ENCODE results near the gene ZNF148. TPM values are rescaled to one million over a fixed set of nuclear protein-coding genes. Genes with fewer than 3 reads are reported as not detected.

Gene ZNF148
- total RNA-seq, 1 donor from 2014 or later = 16.5 TPM

GRCh38 chr3:125200731-125201139 lies 174.4 kb downstream of the ZNF148 start:
- no peak for DNase-seq (ENCODE audit: extremely low spot score in 2 of 2)
- intact Hi-C loops (cut with DNase I) = no loop called here

DNA sequence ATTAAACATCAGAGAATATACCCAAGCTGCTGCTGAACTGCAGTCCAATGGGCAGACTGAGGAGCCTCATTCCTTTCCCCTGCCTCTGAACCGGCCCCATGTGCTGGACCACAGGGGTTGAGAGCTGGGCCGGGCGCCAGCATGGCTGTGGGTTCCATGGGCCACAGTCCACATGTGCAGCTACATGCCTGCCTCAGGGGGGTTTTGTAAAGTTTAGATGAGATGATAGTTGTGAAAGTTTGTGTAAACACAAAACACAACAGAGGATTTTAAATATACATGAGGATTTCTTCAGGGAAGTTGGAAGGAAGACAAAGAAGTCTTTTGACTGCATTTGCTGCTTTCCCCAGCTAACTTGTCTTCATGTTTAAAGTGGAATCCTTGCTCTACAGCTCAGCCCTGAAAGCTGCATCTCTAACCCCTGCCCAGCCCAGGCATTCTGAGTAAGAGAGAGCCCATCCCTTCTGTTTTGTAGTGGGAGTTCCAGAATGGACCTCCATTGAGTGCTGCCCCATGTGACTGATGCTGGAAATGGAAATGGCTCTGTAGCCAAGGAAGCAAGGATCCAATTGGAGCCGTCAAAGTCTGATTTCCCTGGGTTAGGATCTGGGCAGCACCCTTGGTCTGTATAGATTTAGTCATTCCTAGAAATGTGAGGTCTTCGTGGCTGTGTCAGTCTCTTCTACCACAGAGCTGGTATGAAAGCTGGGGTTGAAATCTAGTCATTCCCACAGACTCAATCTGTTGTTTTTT lies 180.1 kb downstream of the ZNF148 start:
- no peak overlapping the region for H3K27ac ChIP-seq
- no peak overlapping the region for H3K4me3 ChIP-seq
- peaks cover 4% of the 10 kb centered on the region for H3K4me1 ChIP-seq
- intact Hi-C loops (cut with DNase I) = no loop called here
- no peaks in the 10 kb centered on the region for H3K36me3 ChIP-seq
- TF ChIP-seq POLR2A (IDR thresholded peaks at IDR 0.05) = no peak
- TF ChIP-seq CTCF (IDR thresholded peaks at IDR 0.05) = no peak
- no peak for TF ChIP-seq POLR2AphosphoS5 (IDR thresholded peaks at IDR 0.05; ENCODE audit: insufficient read depth in 1 of 2, low read depth in 1 of 2)
- no peak for DNase-seq (ENCODE audit: extremely low spot score in 2 of 2)
- H3K9me3 ChIP-seq = no peaks in the 10 kb centered on the region
- no peaks in the 10 kb centered on the region for H3K27me3 ChIP-seq

More at GRCh38 chr3:125200731-125201139, 174.4 kb downstream of the ZNF148 start:
- Histone ChIP-seq H3K9me3 (no peaks in the 10 kb centered on the region), H3K27me3 (no peaks in the 10 kb centered on the region), H3K36me3 (no peaks in the 10 kb centered on the region), H3K27ac (no peak overlapping the region), H3K4me3 (no peak overlapping the region), H3K4me1 (no peaks in the 10 kb centered on the region)
- TF ChIP-seq POLR2A (IDR thresholded peaks at IDR 0.05) (no peak), CTCF (IDR thresholded peaks at IDR 0.05) (no peak), POLR2AphosphoS5 (IDR thresholded peaks at IDR 0.05; ENCODE audit: insufficient read depth in 1 of 2, low read depth in 1 of 2) (no peak)

DNA sequence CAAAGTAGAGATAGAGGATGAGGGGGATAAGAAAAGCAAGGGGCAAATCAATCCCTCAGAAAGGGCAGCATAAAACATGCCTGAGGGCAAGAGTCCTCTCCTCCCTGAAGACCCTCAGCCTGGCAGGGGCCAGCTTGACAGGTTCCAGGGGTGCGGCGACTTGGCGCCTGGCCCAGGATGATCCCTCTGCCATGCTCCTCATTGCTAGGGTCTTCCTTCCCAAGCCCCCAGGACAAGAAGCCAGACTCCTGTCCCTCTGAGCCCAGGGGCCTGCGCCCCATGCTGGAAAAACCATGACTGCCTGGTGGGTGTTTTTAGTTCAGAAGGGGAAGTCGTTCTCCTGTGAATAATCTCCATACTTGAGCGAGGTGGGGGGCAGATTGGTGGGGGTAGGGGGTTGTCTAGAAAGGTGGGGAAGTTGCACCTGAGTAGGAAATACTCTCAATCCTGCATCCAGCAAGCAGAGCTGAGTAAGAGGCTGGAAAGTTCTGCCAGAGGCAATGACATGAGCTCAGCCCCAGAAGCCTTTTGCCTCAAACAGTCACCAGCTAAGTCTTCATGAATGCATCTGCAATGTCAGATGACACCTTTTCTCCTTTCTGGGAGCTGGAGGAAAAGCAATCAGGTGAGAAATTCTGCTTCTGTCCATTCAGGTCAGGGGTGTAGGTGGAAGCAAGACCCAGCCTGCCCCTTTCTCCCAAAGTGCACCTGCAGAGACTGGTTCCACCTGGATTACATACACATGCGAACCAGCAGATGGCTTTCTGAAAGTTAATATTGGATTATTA lies 180.9 kb downstream of the ZNF148 start:
- H3K4me1 ChIP-seq = peaks cover 4% of the 10 kb centered on the region
- no peak overlapping the region for H3K4me3 ChIP-seq
- no peak overlapping the region for H3K27ac ChIP-seq
- no peaks in the 10 kb centered on the region for H3K27me3 ChIP-seq
- DNase-seq (ENCODE audit: extremely low spot score in 2 of 2) = no peak
- H3K36me3 ChIP-seq = no peaks in the 10 kb centered on the region
- H3K9me3 ChIP-seq = no peaks in the 10 kb centered on the region
- intact Hi-C loops (cut with DNase I) = no loop called here
- TF ChIP-seq CTCF (IDR thresholded peaks at IDR 0.05) (no peak), POLR2A (IDR thresholded peaks at IDR 0.05) (no peak), POLR2AphosphoS5 (IDR thresholded peaks at IDR 0.05; ENCODE audit: insufficient read depth in 1 of 2, low read depth in 1 of 2) (no peak)

- H3K4me3 ChIP-seq = no peak overlapping the region
- peaks cover 4% of the 10 kb centered on the region for H3K4me1 ChIP-seq
- intact Hi-C loops (cut with DNase I) = no loop called here
- no peaks in the 10 kb centered on the region for H3K36me3 ChIP-seq
- TF ChIP-seq POLR2A (IDR thresholded peaks at IDR 0.05) = no peak
- no peak for TF ChIP-seq CTCF (IDR thresholded peaks at IDR 0.05)
- no peak for TF ChIP-seq POLR2AphosphoS5 (IDR thresholded peaks at IDR 0.05; ENCODE audit: insufficient read depth in 1 of 2, low read depth in 1 of 2)
- no peaks in the 10 kb centered on the region for H3K27me3 ChIP-seq
- H3K27ac ChIP-seq = no peak overlapping the region
- no peaks in the 10 kb centered on the region for H3K9me3 ChIP-seq
- no peak for DNase-seq (ENCODE audit: extremely low spot score in 2 of 2)
Observed at GRCh38 chr3:125192190-125193035, 182.7 kb downstream of the ZNF148 start.
